ENCODE data around the gene GALNT9.

- TF ChIP-seq CTCF (IDR thresholded peaks at IDR 0.05; ENCODE audit: insufficient read depth, low read depth, low read length) (peak; percentile 65), EZH2 (IDR thresholded peaks at IDR 0.05; ENCODE audit: insufficient read depth, low read length) (no peak)
Observed at GRCh38 chr12:132153501-132154340, 175.7 kb downstream of the GALNT9 start.

Measured in astrocyte (in vitro differentiated cells and primary cell).